Right cardiac atrium (tissue), 5 donors: ENCODE results near the gene CMTM3. TPM values are rescaled to one million over a fixed set of nuclear protein-coding genes. Genes with fewer than 3 reads are reported as not detected.
"Not testable (repeated sequence)": the region's sequence is repeated elsewhere in the genome, so short reads cannot be mapped to it uniquely, and the experiment has no call there.

Source experiments
- ATAC-seq, 2 donors: fragments of 200-7000 bp; cut with Tn5 transposase; one replicate each; pipeline versions ENCODE4 v1.8.0 to v1.9.1; 2020; ENCODE audit warnings: moderate library complexity in 2 of 2, mild to moderate bottlenecking in 1 of 2
- DNase-seq, 3 donors: peaks; one replicate each; pipeline ENCODE4 v3.0.0-alpha.2; 2020
- H3K27ac ChIP-seq: one replicate; pipeline ENCODE4 v1.5.1; 2013; ENCODE audit warnings: mild to moderate bottlenecking, low read length, control low read depth, moderate library complexity
- H3K27me3 ChIP-seq: one replicate; pipeline ENCODE4 v1.6.1; 2013; ENCODE audit not compliant: control insufficient read depth, insufficient read depth
- H3K4me1 ChIP-seq: one replicate; pipeline ENCODE4 v1.6.1; 2013; ENCODE audit warnings: low read length; ENCODE audit not compliant: control insufficient read depth, insufficient read depth
- H3K4me3 ChIP-seq: one replicate; pipeline ENCODE4 v1.5.1; 2013; ENCODE audit warnings: low read length, control low read depth
- H3K9me3 ChIP-seq: one replicate; pipeline ENCODE4 v1.6.1; 2013; ENCODE audit warnings: low read length; ENCODE audit not compliant: control insufficient read depth
- WGBS: extraction: QIAGEN DNeasy Blood & Tissue Kit; methylation state at CpG from one replicate; pipeline ENCODE4 v1.1.7; 2013; 5-methylcytosine and 5-hydroxymethylcytosine counted together
- intact Hi-C, 4 donors: fragments of 100-400 bp; cut with DNase I; formaldehyde crosslinking; loops; one replicate each; pipeline versions ENCODE4 v1.11.0 to v1.14.0; 2022 to 2023
- polyA plus RNA-seq: library from polyadenylated mRNA; stranded (reverse); fragments of 200-250 nt; gene quantifications from one replicate; pipeline ENCODE4 v1.2.3, GENCODE V29; 2013
- total RNA-seq, 4 donors: library from RNA; stranded (reverse); fragmentation: NEBNext Ultra II Directional; extraction: Animal tissue kit (Norgen Biotek cat#: 25700); gene quantifications; one replicate each; pipeline ENCODE4 v1.2.1, GENCODE V29; 2021
- donor health status: healthy with polysubstance abuse.
- donor health status: DM: no; HTN: yes; CAD: no.
- donor health status: DM: no; HTN: no; CAD: no.
- donor health status: DM: no; HTN: yes; CAD: no; lungs with severe emphysema.
- donor health status: DM: yes; HTN: yes; CAD: no.

The CMTM3 gene
- total and polyA plus RNA-seq, 5 donors = 10.3 to 17.4 (median 13.5) TPM

DNA sequence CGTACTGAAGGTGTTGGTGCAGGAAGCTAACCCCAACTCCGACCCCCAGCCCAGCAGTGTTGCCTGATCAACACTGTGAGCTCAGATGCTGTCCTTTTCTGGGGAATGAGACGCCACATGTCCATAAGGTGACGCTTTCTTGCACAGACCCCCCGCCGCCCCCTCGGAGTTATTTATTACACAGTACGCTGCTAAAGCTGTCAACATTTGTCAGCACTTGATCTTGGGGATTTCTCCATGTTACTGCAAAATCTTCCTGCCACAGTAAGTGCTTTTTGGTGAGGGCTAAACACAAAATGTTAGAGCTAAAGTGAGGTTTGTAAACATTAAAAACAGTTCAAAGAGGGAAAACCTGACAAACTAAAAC is 15.9 kb downstream of the CMTM3 start:
- no peak for ATAC-seq
- DNase-seq = no peak
- 81% methylated on average over 8 of the region's 8 CpGs for WGBS
- Histone ChIP-seq H3K4me3 (no peak overlapping the region), H3K27me3 (no peaks in the 10 kb centered on the region), H3K9me3 (no peaks in the 10 kb centered on the region), H3K4me1 (peaks cover 2% of the 10 kb centered on the region), H3K27ac (no peak overlapping the region)
- intact Hi-C loops = no loop called here

DNA sequence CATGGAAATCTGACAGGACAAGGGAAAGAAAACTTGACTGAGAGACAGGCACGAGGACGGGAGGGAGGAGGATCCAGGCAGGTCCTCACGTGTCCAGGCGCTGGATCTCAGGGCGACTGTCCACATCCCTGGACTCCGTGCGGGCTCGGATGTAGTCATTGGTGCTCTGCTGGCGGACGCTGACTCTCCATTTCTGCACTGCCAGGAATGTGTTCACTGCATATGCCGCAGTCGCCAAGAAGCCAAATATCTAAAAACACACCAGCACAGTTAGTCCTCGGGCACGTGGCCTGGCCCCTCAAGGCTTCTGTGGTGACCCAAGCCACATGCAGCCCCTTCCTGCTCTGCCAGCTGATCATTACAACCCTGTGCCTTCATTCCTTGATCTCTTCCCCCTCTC is 17.5 kb downstream of the CMTM3 start:
- Histone ChIP-seq H3K4me3 (no peak overlapping the region), H3K4me1 (peaks cover 2% of the 10 kb centered on the region), H3K27ac (no peak overlapping the region), H3K27me3 (no peaks in the 10 kb centered on the region), H3K9me3 (no peaks in the 10 kb centered on the region)
- no peak for DNase-seq
- 95% methylated on average over 14 of the region's 14 CpGs for WGBS
- intact Hi-C loops = no loop called here
- no peak for ATAC-seq

DNA sequence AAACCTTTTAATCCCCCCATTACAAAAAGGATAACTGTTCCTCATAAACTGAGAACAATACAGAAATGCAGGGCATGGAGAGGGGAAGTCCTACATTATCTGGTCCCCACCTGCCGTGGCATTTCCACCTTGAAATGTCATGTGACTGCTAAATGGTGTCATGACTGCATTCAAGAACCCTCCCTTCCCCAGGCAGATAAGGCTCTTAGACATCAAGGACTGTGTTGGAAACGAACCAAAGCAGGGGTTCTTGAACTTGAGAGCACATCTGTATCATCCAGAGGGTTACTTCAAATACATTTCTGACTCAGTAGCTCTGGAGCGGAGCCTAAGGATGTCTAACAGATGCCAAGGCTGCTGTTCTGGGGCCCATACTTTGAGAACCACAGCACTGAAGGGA is 18.4 kb downstream of the CMTM3 start:
- DNase-seq = no peak
- H3K9me3 ChIP-seq = no peaks in the 10 kb centered on the region
- no peaks in the 10 kb centered on the region for H3K27me3 ChIP-seq
- ATAC-seq = no peak
- WGBS = 65% methylated on average over 3 of the region's 3 CpGs
- no peak overlapping the region for H3K4me3 ChIP-seq
- H3K27ac ChIP-seq = no peak overlapping the region
- H3K4me1 ChIP-seq = peaks cover 2% of the 10 kb centered on the region
- intact Hi-C loops = no loop called here

DNA sequence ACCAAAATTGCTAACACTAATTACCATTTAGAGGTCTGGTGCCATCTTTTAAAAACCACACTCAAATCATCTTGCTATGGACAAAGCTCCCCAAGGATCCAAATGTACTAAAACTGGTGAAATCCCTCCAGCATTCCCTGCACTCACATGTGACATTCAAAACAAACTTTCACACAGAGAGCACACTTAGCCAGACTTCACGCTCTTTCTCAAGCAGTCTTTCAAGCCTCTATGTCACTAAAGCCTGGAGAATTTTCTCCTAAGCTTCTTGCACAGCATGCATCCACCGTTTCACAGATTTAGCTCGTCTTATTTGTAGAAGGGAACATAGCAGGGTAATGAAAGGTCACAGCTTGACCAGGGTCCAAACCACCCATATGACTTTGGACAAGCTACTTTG is 19.3 kb downstream of the CMTM3 start:
- WGBS = 85% methylated on average over 3 of the region's 3 CpGs
- H3K9me3 ChIP-seq = no peaks in the 10 kb centered on the region
- no peaks in the 10 kb centered on the region for H3K27me3 ChIP-seq
- peaks cover under 1% of the 10 kb centered on the region for H3K4me1 ChIP-seq
- ATAC-seq (no peak), DNase-seq (no peak)
- H3K27ac ChIP-seq = no peak overlapping the region
- intact Hi-C loops = no loop called here
- H3K4me3 ChIP-seq = no peak overlapping the region

DNA sequence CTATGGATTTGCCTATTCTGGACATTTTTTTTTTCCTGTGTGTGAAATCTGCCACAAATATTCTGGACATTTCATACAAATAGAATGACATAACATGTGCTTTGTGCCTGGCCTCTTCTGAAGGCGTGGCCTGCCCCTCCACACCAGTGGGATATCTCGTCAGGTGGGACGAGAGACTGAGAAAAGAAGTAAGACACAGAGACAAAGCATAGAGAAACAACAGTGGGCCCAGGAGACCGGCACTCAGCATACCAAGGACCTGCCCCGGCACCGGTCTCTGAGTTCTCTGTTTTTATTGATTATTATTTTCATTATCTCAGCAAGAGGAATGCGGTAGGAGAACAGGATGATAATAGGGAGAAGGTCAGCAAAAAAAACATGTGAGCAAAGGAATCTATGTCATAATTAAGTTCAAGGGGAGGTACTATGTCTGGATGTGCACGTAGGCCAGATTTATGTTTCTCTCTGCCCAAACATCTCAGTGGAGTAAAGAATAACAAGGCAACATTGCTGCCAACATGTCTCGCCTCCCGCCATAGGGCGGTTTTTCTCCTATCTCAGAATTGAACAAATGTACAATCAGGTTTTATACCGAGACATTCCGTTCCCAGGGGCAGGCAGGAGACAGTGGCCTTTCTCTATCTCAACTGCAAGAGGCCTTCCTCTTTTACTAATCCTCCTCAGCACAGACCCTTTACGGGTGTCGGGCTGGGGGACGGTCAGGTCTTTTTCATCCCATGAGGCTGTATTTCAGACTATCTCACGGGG is 23.3 kb downstream of the CMTM3 start:
- intact Hi-C loops, H3K4me3 ChIP-seq: not testable (repeated sequence)

DNA sequence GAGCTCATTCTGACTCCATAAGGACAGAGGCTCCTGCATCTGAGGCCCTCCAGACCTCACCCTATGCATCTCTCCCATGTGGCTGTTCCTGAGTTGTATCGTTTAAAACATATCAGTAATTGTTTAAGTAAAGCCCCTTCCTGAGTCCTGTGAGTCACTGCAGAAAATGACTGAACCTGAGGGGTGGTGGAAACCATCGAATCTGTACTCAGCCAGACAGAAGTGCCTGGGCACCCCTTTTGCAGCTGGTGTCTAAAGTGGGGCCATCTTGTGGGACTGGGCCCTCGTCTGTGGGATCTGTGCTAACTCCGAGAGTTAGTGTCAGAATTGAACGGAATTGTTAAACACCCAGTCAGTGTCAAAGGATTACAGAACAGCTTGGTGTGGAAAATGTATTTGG is 25.4 kb downstream of the CMTM3 start:
- Histone ChIP-seq H3K9me3 (no peaks in the 10 kb centered on the region), H3K4me1 (no peaks in the 10 kb centered on the region), H3K4me3 (no peak overlapping the region), H3K27me3 (no peaks in the 10 kb centered on the region), H3K27ac (no peak overlapping the region)
- ATAC-seq (no peak), DNase-seq (no peak)
- 92% methylated on average over 5 of the region's 5 CpGs for WGBS
- intact Hi-C loops = no loop called here

More for the DNA sequence above, 23.3 kb downstream of the CMTM3 start:
- not testable (repeated sequence) for H3K27me3 ChIP-seq, H3K9me3 ChIP-seq, ATAC-seq, DNase-seq, H3K4me1 ChIP-seq, H3K27ac ChIP-seq
- WGBS = 87% methylated on average over 17 of the region's 17 CpGs

DNA sequence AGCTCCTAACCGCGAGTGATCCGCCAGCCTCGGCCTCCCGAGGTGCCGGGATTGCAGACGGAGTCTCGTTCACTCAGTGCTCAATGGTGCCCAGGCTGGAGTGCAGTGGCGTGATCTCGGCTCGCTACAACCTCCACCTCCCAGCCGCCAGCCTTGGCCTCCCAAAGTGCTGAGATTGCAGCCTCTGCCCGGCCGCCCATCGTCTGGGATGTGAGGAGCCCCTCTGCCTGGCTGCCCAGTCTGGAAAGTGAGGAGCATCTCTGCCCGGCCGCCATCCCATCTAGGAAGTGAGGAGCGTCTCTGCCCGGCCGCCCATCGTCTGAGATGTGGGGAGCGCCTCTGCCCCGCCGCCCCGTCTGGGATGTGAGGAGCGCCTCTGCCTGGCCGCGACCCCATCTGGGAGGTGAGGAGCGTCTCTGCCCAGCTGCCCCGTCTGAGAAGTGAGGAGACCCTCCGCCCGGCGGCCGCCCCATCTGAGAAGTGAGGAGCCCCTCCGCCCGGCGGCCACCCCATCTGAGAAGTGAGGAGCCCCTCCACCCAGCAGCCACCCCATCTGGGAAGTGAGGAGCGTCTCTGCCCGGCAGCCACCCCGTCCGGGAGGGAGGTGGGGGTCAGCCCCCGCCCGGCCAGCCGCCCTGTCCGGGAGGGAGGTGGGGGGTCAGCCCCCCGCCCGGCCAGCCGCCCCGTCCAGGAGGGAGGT is 26.2 kb downstream of the CMTM3 start:
- H3K4me1 ChIP-seq, H3K4me3 ChIP-seq, H3K27ac ChIP-seq, intact Hi-C loops, H3K9me3 ChIP-seq, ATAC-seq, DNase-seq, H3K27me3 ChIP-seq: not testable (repeated sequence)
- WGBS = 96% methylated on average over 32 of the region's 49 CpGs

DNA sequence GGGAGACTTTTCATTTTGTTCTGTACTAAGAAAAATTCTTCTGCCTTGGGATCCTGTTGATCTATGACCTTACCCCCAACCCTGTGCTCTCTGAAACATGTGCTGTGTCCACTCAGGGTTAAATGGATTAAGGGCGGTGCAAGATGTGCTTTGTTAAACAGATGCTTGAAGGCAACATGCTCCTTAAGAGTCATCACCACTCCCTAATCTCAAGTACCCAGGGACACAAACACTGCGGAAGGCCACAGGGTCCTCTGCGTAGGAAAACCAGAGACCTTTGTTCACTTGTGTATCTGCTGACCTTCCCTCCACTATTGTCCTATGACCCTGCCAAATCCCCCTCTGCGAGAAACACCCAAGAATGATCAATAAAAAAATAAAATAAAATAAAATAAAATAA is 27.1 kb downstream of the CMTM3 start:
- DNase-seq, H3K9me3 ChIP-seq, intact Hi-C loops, ATAC-seq, H3K27me3 ChIP-seq, H3K4me1 ChIP-seq, H3K4me3 ChIP-seq, H3K27ac ChIP-seq: not testable (repeated sequence)
- 94% methylated on average over 3 of the region's 4 CpGs for WGBS

DNA sequence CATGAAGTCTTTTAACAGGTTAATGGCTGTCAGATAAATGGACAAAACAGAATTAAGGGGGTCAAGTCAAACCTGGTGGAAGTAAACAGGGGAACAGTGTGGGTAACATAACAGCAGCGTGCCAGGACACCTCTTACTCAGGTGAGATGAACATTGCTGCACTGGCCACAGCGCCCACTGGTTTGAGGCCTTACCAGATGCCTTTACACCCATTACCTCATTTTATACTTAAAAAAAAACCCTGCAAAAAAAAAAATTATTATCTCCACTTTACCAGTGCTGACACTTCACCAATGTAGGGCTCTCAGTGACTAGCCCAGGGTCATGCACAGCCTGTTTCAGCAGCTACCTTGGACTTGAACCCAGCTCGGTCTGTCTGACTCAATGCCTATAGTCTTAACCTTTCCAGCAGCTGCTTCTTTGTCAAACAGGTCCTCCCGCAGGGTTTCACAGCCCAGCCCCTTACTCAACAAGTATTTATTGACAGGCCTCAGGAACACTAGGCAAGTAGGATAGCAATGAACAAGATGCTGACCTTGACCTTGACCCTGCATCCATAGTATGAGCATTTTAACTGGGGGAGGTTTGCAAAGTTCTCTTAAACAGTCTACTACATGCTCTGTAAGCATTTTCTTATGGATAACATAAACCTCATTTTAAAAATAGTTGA is 30.2 kb downstream of the CMTM3 start:
- ATAC-seq (no peak), DNase-seq (no peak)
- Histone ChIP-seq H3K27me3 (no peaks in the 10 kb centered on the region), H3K4me1 (no peaks in the 10 kb centered on the region), H3K27ac (no peak overlapping the region), H3K4me3 (no peak overlapping the region), H3K9me3 (no peaks in the 10 kb centered on the region)
- 93% methylated on average over 4 of the region's 4 CpGs for WGBS
- intact Hi-C loops = no loop called here

DNA sequence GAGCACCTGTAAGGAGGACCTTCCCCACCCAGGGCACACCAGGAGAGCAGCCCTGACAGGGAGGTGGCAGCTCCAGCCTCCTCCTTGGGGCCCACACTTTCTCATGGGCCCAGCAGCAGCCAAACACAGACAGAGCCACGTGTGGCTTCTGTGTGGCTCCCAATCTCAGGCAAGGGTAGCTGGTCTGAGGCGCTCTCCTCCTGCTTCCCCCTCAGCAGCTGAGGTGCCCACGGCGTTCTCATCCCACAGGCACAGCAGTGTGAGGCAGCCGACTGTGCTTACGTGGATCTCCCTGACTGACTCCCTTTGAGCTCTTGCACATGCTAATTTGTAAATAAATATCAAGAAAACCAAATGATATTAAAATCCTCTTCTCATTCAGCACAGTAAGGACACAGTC is 30.9 kb downstream of the CMTM3 start:
- Histone ChIP-seq H3K27me3 (no peaks in the 10 kb centered on the region), H3K9me3 (no peaks in the 10 kb centered on the region), H3K4me3 (no peak overlapping the region), H3K27ac (no peak overlapping the region), H3K4me1 (no peaks in the 10 kb centered on the region)
- intact Hi-C loops = no loop called here
- ATAC-seq (no peak), DNase-seq (no peak)
- 89% methylated on average over 6 of the region's 6 CpGs for WGBS

DNA sequence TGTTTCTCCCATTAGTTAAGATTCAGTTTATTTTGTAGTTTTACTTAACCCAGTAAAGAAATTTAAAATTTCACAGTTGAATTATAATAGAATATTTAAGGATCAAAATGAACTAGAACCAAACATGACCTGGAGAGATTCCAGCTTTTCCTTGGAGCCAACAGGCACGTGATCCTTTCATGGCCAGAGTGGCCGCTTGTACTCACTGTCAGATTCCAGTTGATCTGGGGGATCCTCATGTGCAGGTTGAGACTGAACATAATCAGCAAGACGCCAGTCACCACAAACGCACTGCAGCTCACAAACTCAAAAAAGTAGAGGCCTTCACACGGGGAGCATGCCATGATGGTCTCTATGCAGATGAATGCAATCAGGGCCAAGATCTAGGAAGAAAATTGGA is 31.7 kb downstream of the CMTM3 start:
- DNase-seq = no peak

More for the DNA sequence above, 31.7 kb downstream of the CMTM3 start:
- intact Hi-C loops = no loop called here
- ATAC-seq = no peak
- no peak overlapping the region for H3K27ac ChIP-seq
- H3K9me3 ChIP-seq = no peaks in the 10 kb centered on the region
- H3K4me3 ChIP-seq = no peak overlapping the region
- H3K27me3 ChIP-seq = no peaks in the 10 kb centered on the region
- 68% methylated on average over 5 of the region's 5 CpGs for WGBS
- H3K4me1 ChIP-seq = no peaks in the 10 kb centered on the region
